Prostate gland (tissue), 2 donors: ENCODE data around the gene XRN2.

ENCODE experiments used
- POLR2A ChIP-seq: fragments of 450-650 bp; IDR thresholded peaks from one replicate; pipeline ENCODE4 v1.6.1; 2016; ENCODE audit warnings: antibody characterized with exemption, mild to moderate bottlenecking
- POLR2AphosphoS5 ChIP-seq: sonication (generic); formaldehyde crosslinking; IDR thresholded peaks from one replicate; pipeline ENCODE4 v1.6.1; 2017; ENCODE audit warnings: antibody characterized with exemption
- TF ChIP-seq, protein P1 (sequence below), 4 experiments: fragments of 200-600 bp in 2 of 4; fragments of 450-650 bp in 2 of 4; sonication (generic) in 2 of 4; IDR thresholded peaks; 1 replicate in 3 of 4; 2 replicates in 1 of 4; pipeline ENCODE4 v1.5.1; 2016 to 2019; ENCODE audit warnings: antibody characterized with exemption in 4 of 4, mild to moderate bottlenecking in 2 of 4, moderate library complexity in 2 of 4

DNA sequence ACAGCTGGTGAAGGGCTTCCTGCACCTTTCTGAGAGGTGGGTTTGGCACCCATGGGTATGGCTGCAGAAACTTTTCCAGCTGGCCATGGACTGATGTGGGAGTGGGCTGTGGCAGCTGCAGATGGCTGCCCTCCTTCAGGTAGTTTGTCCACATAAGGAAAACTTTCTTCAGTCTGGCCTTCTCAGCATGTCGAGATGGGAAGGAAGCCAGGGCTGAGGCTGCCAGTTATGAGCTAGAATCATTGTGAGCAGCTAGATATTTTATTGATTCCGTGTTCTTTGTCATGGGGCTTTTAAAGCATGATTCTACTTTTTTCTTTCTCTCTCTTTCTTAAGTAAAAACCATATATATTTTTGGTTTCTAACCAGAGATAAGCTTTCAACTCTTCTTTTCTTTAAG, 77.6 kb downstream of the XRN2 start:
- TF ChIP-seq, protein P1, sequence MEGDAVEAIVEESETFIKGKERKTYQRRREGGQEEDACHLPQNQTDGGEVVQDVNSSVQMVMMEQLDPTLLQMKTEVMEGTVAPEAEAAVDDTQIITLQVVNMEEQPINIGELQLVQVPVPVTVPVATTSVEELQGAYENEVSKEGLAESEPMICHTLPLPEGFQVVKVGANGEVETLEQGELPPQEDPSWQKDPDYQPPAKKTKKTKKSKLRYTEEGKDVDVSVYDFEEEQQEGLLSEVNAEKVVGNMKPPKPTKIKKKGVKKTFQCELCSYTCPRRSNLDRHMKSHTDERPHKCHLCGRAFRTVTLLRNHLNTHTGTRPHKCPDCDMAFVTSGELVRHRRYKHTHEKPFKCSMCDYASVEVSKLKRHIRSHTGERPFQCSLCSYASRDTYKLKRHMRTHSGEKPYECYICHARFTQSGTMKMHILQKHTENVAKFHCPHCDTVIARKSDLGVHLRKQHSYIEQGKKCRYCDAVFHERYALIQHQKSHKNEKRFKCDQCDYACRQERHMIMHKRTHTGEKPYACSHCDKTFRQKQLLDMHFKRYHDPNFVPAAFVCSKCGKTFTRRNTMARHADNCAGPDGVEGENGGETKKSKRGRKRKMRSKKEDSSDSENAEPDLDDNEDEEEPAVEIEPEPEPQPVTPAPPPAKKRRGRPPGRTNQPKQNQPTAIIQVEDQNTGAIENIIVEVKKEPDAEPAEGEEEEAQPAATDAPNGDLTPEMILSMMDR (IDR thresholded peaks at IDR 0.05): no peak
- TF ChIP-seq POLR2A (no peak), POLR2AphosphoS5 (no peak)
